Left ventricle myocardium superior (tissue), 1 donor: Measurements from ENCODE around the gene RS1. TPM values are rescaled to one million over a fixed set of nuclear protein-coding genes. Genes with fewer than 3 reads are reported as not detected.

Source experiments
- ATAC-seq: fragments of 200-7000 bp; cut with Tn5 transposase; one replicate; pipeline ENCODE4 v1.9.1; 2020; ENCODE audit warnings: mild to moderate bottlenecking, moderate library complexity
- DNase-seq: peaks from one replicate; pipeline ENCODE4 v3.0.0-alpha.2; 2020
- intact Hi-C: fragments of 100-400 bp; cut with micrococcal nuclease; formaldehyde crosslinking; loops from one replicate; pipeline ENCODE4 v1.11.0; 2022
- total RNA-seq: library from RNA; stranded (reverse); fragmentation: NEBNext Ultra II Directional; extraction: Animal tissue kit (Norgen Biotek cat#: 25700); gene quantifications from one replicate; pipeline ENCODE4 v1.2.1, GENCODE V29; 2021
- donor health status: DM: no; HTN: yes; CAD: no; lungs with severe emphysema.

RS1 gene
- total RNA-seq, 1 donor from 2014 or later: not detected

DNA sequence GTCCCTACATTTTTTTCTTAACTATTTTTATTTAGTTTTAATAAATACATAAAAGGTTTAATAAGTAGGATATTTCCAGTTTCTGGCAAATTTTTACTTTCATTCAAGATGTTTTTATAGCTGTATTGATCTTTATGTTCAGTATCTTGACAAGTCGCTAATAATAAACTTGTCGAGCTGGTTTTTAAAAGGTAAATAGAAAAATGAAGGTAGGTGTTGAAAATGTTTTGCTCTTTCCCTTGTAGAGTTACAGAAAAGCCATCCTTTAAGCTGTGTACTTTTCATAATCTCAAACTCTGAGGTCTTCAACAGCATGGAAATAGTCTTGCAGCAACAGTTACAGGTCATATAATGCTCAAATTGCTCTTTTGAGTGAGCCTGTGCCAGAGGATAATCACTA, 52.6 kb downstream of the RS1 start:
- intact Hi-C loops: no loop called here
- no peak for ATAC-seq
- no peak for DNase-seq

DNA sequence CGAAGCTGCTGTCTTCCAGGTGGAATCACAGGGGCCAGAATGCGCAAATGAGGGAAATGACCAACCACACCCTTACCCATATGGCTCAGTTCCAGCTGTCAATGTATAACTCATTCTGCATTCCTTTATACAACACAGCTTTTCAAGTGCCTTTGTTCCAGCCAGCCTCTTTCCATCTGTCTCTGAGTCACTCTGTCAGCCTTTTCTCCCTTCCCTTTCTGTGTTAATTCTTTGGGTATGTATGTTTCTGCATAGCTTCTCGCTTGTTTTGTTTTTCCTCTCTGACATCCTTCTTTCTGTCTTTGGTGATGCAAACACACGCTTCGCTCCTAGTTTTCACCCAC, 54.5 kb downstream of the RS1 start:
- DNase-seq (no peak), ATAC-seq (no peak)
- intact Hi-C loops: no loop called here

DNA sequence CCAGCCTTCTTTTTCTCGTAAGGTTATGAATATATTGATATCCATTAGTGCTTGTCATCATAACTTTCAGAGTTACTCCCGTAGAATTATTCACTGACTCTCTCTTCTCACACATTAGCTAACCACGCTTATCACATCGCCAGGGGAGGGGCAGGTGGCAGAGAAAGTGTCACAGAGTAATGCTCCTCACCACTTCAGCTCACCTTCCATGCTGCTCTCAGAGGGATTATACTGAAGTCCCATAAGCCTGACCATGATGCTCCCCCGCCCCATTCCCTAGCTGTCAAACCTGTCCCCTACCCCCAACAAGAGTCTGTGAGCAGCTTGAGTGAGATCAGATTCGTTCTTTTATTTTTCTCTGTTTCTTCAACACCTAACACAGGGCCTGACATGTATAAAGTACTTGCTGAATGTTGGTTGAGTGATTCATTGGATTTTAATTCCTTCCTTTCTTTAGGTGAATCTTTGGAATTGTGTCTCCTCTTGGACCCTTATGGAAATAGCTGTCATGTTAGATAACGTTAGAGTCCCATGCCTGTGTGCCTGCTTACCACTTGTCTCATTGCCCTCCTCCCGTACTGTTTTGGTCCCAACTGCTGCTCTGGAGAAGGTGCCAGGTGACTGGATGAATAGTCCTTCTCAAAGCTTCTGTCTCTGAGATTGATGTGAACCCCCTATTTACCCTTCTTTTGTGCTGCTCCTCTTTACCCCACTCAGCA, 55.1 kb downstream of the RS1 start:
- intact Hi-C loops: no loop called here
- DNase-seq: no peak
- ATAC-seq: peak; percentile 33

DNA sequence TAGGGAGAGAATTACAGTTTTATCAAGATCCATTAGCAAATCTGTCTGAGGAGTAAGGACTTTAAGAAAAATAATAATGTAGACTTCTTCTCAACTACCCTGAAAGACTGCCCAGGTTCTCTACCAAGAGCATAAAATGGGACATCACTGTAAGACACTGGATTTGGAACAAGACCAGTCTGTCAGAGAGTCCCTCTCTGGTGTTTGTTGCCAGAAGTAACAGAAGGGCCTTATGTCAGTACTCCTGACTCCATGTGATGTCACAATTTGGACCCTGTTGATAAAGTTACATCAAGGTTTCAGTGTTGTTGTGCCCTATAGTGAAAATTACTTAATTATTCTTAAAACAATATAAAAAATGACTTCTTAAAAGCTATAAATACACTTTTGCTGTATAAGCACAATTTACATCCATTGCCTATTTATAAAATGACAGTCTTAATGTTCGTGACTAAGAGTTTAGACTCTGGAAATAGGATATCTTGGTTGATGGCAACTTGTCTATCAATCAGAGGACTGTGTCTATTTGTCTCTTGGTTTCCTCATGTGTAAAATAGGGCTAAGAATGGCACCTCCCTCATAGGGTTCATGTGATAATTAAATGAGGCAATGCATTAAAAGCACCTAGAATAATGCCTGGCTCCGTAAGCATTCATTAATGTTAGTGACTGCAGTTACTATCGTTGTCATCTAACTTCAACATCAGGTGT, 57.8 kb downstream of the RS1 start:
- no peak for ATAC-seq
- intact Hi-C loops: no loop called here
- no peak for DNase-seq

DNA sequence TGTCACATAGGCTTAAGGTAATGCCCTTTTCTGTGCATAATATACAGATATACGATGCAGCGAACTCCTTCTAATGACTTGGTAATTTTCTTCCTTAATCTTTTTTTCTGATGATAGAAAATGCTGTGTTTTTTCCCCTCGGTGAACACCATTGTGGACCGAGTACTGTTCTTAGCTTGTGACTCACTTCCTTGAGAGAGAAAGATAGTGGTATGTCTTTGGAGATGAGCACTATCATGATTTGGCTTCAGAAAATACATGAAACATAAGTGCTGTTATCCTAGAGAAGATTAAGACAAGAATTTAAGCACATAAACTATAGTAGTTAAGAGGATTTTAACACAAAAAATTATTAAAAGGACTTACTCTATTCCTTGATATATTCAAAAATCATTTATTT, 63.9 kb downstream of the RS1 start:
- no peak for ATAC-seq
- intact Hi-C loops: no loop called here
- DNase-seq: no peak

DNA sequence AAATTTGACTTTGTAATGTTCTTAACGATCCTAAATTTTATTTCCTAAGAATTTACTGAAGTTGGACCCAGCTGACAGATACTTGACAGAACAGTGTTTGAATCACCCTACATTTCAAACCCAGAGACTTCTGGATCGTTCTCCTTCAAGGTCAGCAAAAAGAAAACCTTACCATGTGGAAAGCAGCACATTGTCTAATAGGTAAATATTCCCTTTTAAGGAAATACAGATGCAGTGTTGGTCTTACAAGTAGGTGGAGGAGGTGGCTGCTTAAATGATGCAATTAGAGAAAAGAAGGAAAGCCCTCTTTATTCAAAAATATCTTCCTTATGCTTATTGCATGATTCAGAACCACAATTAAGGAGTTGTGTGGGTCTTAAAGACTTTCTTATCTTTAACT, 73.5 kb downstream of the RS1 start:
- DNase-seq (no peak), ATAC-seq (no peak)
- intact Hi-C loops: no loop called here

DNA sequence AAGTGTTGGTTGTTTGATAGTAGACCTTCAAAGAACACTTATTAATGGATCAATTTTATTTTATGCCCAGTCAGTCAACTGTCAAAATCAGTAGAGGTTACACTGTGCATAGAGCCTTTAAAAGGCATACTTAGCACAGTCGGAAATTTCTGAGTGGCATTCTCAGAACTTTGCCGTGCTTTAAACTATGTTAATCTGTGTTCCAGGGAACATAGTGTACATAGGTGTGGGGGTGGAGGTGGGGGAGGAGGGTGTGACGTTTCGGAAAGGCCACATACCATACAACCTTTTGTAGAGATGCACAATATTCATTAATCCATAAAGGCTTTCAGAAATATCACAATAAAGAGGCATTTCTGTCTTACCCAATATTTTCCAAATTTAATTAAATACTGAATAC, 75.8 kb downstream of the RS1 start:
- intact Hi-C loops: no loop called here
- no peak for DNase-seq
- peak; percentile 80 for ATAC-seq

DNA sequence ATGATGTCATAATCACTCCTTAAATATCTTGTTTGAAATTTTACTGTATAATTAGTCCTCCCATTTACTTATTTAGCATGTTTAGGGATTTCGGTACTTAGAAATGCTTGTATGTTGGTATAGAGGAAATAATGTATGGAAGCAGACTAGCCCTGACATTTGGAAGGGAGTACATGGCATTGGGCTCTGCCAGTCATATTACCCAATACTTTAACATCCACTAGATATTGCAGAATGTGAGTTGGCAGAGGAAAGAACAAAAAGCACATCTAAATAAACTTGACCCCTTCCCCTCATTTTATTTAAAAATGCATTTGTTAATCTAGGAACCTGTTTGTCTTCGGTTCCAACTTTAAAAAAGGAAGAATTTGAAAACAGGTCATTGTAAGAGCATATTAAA, 77.8 kb downstream of the RS1 start:
- ATAC-seq (no peak), DNase-seq (no peak)
- intact Hi-C loops: no loop called here

DNA sequence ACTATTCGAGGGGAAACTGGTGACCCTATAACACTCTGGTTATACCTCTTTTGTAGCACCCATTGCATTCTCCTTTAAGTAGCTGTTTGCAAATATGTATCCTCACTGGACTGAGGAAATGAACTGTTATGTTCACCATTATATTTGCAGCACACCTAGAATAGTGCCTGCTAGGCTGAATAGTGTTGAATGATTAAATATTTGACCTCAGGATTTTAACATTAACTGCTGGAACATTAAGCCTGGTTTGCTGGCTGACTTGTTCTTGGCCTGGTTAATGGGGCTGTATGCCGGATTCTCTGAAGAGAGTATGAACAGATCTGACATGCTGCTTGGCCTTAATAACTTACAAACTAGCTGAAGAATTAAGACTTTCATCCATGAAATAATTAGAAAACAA, 80.1 kb downstream of the RS1 start:
- DNase-seq (no peak), ATAC-seq (no peak)
- intact Hi-C loops: no loop called here

Other genes with a start within 250 kb of the RS1 start
- gene CDKL5, start 246.5 kb downstream of the RS1 start, total RNA-seq: 8.4 TPM
- 0.25 TPM for gene PPEF1, start 35.5 kb upstream of the RS1 start, total RNA-seq